T-helper 2 cell treated with Interferon-gamma antibody and Interleukin-4, amounts not matched to agents 5 μg/mL and 100 μg/mL, for 36 hours (primary cell): ENCODE data around the gene ZNF316.

Experiments used
- DNase-seq: peaks from one replicate; pipeline ENCODE4 v3.0.0; 2021; ENCODE audit warnings: low spot score
- H3K27ac Mint-ChIP-seq: one replicate; pipeline ENCODE4 v1.8.0; 2021; ENCODE audit warnings: mild to moderate bottlenecking, mixed read lengths
- H3K27me3 Mint-ChIP-seq: one replicate; pipeline ENCODE4 v1.8.0; 2021; ENCODE audit warnings: low read depth, mixed read lengths
- H3K36me3 Mint-ChIP-seq: one replicate; pipeline ENCODE4 v1.8.0; 2021; ENCODE audit warnings: low read depth, mixed read lengths
- H3K4me1 Mint-ChIP-seq: one replicate; pipeline ENCODE4 v1.8.0; 2021; ENCODE audit warnings: low read depth, mixed read lengths
- H3K4me3 Mint-ChIP-seq: one replicate; pipeline ENCODE4 v1.8.0; 2022; ENCODE audit warnings: mild to moderate bottlenecking, moderate library complexity, mixed read lengths
- H3K9me3 Mint-ChIP-seq: one replicate; pipeline ENCODE4 v1.8.0; 2021; ENCODE audit warnings: mixed read lengths

ZNF316 gene

DNA sequence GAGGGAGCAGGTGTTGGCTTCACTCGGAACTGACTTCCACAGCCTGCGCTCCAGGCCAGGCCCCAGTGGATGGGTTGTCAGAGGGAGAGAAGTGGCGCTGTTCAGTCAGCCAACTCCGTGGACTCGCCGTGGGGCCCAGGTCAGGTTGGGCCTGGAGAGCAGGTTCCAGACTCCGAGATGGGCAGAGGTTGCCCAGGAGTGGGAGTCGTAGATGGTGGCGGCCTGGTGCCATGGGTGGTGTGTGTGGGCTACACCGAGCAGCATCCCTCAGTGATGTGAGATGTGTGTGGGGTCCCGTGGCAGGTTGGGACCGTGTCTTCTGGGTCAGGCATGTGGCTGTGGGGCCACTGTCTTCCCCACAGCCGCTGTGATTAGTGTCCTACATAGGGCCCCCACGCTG lies 10.4 kb downstream of the ZNF316 start:
- H3K27me3 Mint-ChIP-seq, result no peaks in the 10 kb centered on the region
- no peak overlapping the region for H3K27ac Mint-ChIP-seq
- peaks cover 70% of the 10 kb centered on the region for H3K36me3 Mint-ChIP-seq
- H3K4me3 Mint-ChIP-seq, result no peak overlapping the region
- peaks cover 5% of the 10 kb centered on the region for H3K9me3 Mint-ChIP-seq
- no peak for DNase-seq
- H3K4me1 Mint-ChIP-seq, result no peaks in the 10 kb centered on the region

DNA sequence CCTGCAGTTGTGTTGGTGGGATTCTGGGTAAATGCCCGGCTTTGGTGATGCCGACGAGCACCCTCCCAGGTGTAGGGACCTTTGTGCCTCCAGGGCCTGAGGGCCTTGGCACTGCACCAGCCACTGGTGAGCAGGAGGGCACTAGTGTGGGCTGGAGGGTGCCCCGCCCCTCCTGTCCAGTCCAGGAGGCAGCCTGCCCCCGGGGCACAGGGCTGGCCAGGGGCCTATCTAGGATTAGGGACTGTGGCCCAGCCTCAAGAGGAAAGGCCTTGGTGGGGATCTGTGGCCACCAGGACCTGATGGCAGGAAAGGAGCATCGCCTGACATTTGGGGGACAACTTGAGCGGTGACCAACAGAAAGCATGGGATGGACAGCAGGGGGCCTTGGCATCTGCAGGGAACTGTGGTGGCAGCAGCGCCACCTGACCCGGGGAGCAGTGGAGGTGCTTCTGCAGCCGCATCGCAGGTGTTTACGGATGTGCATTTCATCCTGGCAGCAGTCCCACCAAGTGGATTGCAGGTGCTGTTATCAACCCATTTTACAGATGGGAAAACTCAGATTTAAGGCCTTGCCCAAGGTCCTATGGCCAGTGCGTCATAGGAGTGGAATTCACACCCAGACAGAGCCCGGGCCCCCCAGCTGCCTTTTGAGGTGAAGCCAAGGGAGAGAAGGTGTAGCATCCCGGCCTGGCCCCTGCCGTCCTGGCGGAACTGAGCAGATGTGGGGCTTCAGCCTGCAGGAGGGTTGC lies 11.1 kb downstream of the ZNF316 start:
- Mint-ChIP-seq H3K4me1 (no peaks in the 10 kb centered on the region), H3K27me3 (no peaks in the 10 kb centered on the region), H3K27ac (no peak overlapping the region), H3K36me3 (peaks cover 70% of the 10 kb centered on the region), H3K9me3 (peaks cover 5% of the 10 kb centered on the region), H3K4me3 (no peak overlapping the region)
- no peak for DNase-seq

DNA sequence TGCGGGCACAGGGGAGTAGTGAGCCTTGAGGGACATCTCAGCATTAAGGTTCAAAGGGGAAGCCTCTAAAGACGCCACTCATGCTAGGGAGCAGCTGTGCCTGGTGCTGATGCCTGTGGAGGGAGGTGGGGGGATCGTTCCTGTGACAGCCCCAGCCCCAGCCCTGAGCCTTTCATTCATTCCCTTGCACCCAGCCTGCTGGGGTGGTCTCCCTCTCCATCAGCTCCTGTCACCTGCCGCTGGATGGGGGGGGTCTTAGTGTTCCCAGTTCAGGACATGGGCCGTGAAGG lies 11.6 kb downstream of the ZNF316 start:
- H3K4me3 Mint-ChIP-seq, result no peak overlapping the region
- H3K4me1 Mint-ChIP-seq, result no peaks in the 10 kb centered on the region
- H3K27ac Mint-ChIP-seq, result no peak overlapping the region
- peaks cover 5% of the 10 kb centered on the region for H3K9me3 Mint-ChIP-seq
- H3K27me3 Mint-ChIP-seq, result no peaks in the 10 kb centered on the region
- peaks cover 66% of the 10 kb centered on the region for H3K36me3 Mint-ChIP-seq
- no peak for DNase-seq

DNA sequence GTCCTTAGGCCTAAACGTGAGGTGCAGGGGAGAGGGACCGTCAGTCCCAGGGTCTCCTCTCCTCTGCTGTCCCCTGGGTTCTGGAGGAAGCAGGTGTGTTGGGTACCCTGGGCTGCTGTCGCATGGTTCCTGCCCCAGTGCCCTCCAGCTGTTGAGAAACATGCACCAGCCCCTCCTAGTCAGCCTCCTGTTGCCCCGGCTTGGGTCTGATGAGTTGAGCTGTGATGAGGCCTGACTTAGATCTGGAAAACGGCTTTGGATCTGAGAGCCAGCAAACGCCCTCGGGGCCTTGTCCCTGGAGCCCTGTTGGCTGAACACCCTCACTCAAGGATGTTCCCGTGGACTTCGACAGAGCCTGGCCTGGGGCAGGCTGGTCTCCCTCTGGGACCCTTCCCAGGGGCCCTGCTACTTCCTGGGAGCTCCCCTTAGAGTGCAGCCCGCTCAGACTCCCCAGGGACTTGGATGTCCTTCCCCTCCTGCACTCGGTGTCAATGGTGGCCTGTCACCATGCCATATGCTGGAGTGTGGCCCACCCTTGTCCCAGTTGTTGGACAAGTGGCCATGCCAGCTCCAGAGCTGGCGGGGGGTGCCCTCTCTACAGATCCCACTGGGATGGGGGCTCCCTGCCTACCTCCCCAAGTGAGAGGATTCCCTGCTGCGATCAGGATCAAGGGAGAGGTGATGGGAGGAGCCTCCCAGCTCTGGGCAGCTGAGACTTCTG lies 12.3 kb downstream of the ZNF316 start:
- H3K36me3 Mint-ChIP-seq, result peaks cover 62% of the 10 kb centered on the region
- H3K4me3 Mint-ChIP-seq, result no peak overlapping the region
- H3K27me3 Mint-ChIP-seq, result no peaks in the 10 kb centered on the region
- H3K9me3 Mint-ChIP-seq, result peaks cover 5% of the 10 kb centered on the region
- no peak overlapping the region for H3K27ac Mint-ChIP-seq
- no peak for DNase-seq
- H3K4me1 Mint-ChIP-seq, result no peaks in the 10 kb centered on the region

DNA sequence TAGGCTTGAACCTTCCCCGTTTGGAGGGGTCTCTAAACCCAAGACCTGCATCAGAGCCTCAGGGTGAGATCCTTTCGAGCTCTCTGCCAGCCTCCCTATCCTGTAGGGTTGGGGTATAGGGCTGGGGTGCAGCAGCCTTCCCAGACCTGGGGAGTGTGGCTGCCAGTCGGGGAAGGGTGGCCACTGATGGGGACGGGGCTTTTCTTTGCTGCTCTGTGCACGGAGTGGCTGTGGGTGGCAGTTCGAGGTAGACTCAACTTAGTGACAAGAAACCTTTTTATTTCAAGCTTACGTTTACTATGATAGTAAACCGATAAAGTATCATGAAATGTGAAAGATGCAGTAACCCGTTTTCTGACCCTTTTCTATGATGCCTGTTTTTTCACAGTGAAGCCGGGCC lies 13.0 kb downstream of the ZNF316 start:
- no peaks in the 10 kb centered on the region for H3K27me3 Mint-ChIP-seq
- H3K36me3 Mint-ChIP-seq, result peaks cover 62% of the 10 kb centered on the region
- peaks cover 5% of the 10 kb centered on the region for H3K9me3 Mint-ChIP-seq
- no peak overlapping the region for H3K4me3 Mint-ChIP-seq
- no peak overlapping the region for H3K27ac Mint-ChIP-seq
- DNase-seq, result no peak
- H3K4me1 Mint-ChIP-seq, result no peaks in the 10 kb centered on the region

DNA sequence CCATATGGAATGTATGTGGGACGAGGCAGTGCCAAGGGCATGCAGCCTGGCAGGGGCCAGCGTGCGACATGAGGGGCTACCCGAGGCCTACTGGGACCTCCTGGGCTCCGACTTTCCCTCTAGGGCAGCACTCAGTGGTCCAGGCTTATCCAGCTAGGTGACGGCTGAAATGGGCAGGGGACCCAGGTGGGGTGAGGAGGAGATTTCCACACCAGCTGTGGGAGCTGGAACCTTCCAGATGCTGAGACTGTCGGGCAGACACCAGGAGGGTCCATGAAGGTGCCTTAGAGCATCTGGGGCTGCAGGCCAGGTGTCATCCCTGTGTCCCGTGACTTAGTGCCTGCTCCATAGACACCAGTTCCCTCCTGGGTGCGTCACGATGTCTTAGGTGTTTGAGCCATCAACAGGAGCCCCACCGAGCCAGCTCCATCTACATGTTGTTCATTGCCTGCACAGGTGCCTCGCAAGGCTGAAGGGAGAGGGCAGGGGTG lies 13.4 kb downstream of the ZNF316 start:
- Mint-ChIP-seq H3K4me1 (no peaks in the 10 kb centered on the region), H3K27ac (no peak overlapping the region), H3K36me3 (peaks cover 66% of the 10 kb centered on the region), H3K27me3 (no peaks in the 10 kb centered on the region), H3K4me3 (no peak overlapping the region), H3K9me3 (peaks cover 5% of the 10 kb centered on the region)
- DNase-seq, result no peak

DNA sequence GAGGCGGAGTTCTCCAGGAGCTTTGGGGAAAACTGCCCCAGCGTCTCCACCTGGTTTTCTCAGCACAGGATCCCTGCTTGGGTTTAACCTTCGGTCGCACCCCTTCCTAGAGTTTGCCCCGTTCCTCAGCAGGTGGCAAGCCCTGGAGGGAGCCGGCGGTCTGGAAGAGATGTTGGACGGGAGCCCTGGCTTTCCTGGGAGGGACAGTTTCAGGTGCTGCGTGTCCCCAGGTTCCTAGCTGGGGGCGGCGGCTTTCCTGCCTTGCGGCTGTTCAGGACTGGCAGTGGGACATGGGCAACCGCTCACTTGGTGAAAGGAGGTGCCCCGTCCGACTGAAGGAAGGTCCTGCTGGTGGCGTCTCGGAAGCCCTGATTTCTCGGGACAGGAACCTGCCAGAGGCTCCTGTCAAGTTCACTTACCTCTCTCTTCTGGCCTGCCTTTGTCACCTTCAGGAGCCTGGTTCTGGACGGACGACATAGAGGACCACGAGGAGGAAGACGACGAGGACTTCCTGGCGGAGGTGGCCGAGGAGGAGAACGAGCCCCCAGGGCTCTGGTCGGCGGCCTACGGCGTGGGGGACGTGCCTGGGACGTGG lies 14.8 kb downstream of the ZNF316 start:
- DNase-seq, result no peak
- H3K4me1 Mint-ChIP-seq, result no peaks in the 10 kb centered on the region
- H3K27ac Mint-ChIP-seq, result no peak overlapping the region
- no peaks in the 10 kb centered on the region for H3K27me3 Mint-ChIP-seq
- peaks cover 5% of the 10 kb centered on the region for H3K9me3 Mint-ChIP-seq
- H3K4me3 Mint-ChIP-seq, result no peak overlapping the region
- peaks cover 55% of the 10 kb centered on the region for H3K36me3 Mint-ChIP-seq

DNA sequence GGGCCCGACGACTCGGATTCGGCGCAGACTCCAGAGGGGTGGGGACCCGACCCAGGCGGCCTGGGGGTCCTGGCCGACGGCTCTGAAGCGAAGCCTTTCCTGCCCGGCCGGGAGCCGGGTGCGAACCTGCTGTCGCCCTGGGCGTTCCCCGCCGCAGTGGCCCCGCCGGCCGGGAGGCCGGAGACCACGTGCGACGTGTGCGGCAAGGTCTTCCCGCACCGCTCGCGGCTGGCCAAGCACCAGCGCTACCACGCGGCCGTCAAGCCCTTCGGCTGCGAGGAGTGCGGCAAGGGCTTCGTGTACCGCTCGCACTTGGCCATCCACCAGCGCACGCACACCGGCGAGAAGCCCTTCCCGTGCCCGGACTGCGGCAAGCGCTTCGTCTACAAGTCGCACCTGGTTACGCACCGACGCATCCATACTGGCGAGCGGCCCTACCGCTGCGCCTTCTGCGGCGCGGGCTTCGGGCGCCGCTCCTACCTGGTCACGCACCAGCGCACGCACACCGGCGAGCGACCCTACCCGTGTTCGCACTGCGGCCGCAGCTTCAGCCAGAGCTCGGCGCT lies 15.4 kb downstream of the ZNF316 start:
- no peak for DNase-seq
- Mint-ChIP-seq H3K4me3 (no peak overlapping the region), H3K27me3 (no peaks in the 10 kb centered on the region), H3K9me3 (peaks cover 5% of the 10 kb centered on the region), H3K4me1 (no peaks in the 10 kb centered on the region), H3K36me3 (peaks cover 50% of the 10 kb centered on the region), H3K27ac (no peak overlapping the region)

DNA sequence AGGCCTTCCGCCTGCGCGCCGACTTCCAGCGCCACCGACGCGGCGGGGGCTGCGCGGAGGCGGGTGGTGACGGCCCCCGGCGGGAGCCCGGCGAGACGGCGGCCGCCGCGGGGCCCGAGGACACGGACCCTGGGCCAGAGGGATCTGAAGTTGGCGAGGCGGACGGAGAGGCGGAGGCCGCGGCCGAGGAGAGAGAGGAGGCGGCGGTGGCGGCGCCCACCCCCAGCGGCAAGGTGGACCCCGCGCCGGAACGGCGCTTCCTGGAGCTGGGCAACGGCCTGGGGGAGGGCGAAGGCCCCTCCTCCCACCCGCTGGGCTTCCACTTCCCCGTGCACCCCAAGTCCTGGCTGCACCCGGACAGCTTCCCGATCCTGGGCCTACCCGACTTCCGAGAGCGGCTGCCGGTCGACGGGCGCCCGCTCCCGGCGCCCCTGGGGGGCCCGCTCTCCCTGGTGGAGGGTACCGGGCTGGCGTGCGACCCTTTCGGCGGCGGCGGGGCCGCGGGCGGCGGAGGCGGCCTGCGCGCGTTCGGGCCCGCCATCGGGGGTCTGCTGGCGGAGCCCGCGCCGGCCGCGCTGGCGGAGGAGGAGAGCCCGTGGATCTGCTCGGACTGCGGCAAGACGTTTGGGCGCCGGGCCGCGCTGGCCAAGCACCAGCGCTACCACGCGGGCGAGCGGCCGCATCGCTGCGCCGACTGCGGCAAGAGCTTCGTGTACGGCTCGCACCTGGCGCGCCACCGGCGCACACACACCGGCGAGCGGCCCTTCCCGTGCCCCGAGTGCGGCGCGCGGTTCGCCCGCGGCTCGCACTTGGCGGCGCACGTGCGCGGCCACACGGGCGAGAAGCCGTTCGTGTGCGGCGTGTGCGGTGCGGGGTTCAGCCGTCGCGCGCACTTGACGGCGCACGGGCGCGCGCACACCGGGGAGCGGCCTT lies 16.2 kb downstream of the ZNF316 start:
- Mint-ChIP-seq H3K27ac (no peak overlapping the region), H3K27me3 (no peaks in the 10 kb centered on the region), H3K4me1 (no peaks in the 10 kb centered on the region), H3K36me3 (peaks cover 47% of the 10 kb centered on the region), H3K4me3 (no peak overlapping the region), H3K9me3 (peaks cover 5% of the 10 kb centered on the region)
- no peak for DNase-seq

DNA sequence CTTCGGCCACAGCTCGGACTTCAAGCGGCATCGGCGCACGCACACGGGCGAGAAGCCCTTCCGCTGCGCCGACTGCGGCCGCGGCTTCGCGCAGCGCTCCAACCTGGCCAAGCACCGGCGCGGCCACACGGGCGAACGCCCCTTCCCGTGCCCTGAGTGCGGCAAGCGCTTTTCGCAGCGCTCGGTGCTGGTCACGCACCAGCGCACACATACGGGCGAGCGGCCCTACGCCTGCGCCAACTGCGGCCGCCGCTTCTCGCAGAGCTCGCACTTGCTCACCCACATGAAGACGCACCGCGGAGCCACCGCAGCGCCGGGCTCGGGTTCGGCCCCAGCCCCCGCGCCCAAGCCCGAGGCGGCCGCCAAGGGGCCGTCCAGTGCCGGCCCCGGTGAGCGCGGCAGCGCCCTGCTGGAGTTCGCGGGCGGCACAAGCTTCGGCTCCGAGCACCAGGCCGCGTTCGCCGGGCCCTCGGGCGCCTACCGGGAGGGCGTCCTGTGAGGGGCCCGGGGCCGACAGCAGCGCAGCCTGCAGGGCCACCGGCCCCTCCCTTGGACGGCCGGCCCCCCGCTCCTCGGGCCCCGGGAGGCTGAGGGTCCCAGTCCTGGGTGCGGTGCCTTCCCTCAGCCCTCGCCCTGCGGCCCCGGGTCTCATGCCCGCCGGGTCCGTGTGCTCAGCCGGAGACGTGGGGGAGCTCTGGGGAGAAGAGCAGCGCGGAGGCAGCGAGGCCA lies 17.2 kb downstream of the ZNF316 start:
- Mint-ChIP-seq H3K4me1 (no peaks in the 10 kb centered on the region), H3K4me3 (no peak overlapping the region), H3K27ac (no peak overlapping the region), H3K27me3 (no peaks in the 10 kb centered on the region), H3K9me3 (peaks cover 5% of the 10 kb centered on the region), H3K36me3 (peaks cover 41% of the 10 kb centered on the region)
- DNase-seq, result no peak

DNA sequence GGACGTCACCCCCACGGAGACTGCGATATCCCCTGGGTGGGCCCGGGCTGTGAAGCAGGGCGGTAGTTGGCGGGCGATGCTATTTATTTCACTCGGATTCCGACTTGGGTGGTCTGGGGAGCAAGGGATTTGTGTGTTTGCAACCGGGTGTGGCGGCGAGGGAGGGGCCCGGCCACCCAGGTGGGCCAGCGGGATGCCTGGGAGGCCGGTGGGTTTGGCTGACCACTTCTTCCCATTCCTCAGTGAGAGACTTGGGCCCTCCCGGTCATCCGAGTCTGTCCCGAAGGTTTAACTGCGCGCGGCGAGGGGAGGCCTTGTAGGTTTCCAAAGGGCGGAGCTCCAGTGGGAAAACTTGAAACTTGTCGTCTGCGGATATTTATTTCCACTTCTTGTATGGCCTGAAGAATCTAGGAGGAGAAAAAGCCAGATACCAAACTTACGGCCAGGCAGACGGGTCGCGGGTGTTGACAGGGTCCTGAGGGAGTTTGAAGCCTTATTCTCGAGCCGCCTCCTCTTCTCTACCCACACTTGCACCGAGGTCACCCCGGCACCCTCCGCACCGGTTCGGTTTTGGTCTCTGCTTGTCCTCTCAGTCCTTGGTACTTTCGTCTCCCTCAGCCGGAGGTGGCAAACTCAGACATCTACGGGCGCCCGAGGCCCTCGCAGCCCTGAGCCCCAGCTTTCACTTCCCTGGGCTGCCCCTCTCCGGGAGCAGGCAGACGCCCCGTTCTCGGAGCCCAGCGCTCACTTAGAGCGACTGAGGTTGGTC lies 17.9 kb downstream of the ZNF316 start:
- Mint-ChIP-seq H3K36me3 (peaks cover 33% of the 10 kb centered on the region), H3K4me1 (no peaks in the 10 kb centered on the region), H3K4me3 (no peak overlapping the region), H3K9me3 (peaks cover 5% of the 10 kb centered on the region), H3K27ac (no peak overlapping the region), H3K27me3 (no peaks in the 10 kb centered on the region)
- DNase-seq, result no peak

DNA sequence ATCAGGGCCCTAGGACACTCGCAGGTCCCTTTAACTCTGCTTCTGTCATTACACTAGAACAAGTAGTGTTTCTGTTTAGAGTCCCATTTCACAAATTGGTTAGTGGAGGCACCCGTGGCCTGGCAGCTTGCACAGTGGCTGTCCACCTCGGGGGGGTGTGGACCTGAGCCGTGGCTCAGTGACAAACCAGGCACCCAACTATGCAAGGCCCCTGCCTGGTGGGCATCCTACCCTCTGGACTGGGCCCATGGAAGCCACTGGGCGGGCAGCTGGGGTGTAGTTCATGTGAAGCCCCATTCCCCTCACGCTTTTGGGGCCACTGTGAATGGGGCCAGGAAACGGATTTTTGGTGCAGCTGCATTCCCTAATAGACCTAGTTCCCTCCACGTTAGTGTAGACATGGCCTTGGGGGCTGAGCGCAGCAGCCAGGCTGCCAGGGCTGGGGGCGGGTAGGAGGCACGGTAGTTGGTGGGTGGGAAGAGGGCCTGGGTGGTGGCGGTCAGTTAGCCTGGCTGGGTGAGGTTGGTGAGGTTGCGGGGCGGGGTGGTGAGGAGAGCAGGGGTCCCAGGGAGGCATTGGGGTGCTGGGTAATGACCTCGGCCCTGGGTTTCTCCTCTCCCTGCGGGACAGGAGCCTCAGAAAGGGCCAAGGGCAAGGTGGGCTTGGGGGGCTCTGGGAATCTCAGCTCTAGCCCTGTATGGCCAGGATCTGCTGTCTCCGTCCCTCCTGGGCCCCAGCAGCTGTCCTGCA lies 18.7 kb downstream of the ZNF316 start:
- H3K4me3 Mint-ChIP-seq, result no peak overlapping the region
- no peaks in the 10 kb centered on the region for H3K4me1 Mint-ChIP-seq
- no peak overlapping the region for H3K27ac Mint-ChIP-seq
- peaks cover 25% of the 10 kb centered on the region for H3K36me3 Mint-ChIP-seq
- H3K27me3 Mint-ChIP-seq, result no peaks in the 10 kb centered on the region
- DNase-seq, result no peak
- H3K9me3 Mint-ChIP-seq, result peaks cover 1% of the 10 kb centered on the region
